MM.1S (cell line): ENCODE data around the gene ST7.

ENCODE experiments used
- EZH2 ChIP-seq: fragments of 300-600 bp; sonication (generic); optimal IDR thresholded peaks from 2 replicates; pipeline ENCODE3; 2017; ENCODE audit warnings: low read depth, mild to moderate bottlenecking, antibody characterized with exemption, low read length, mixed read lengths
- EZH2phosphoT487 ChIP-seq: fragments of 300-600 bp; sonication (generic); IDR thresholded peaks from 2 replicates; pipeline ENCODE4 v1.6.1; 2018; ENCODE audit warnings: antibody characterized with exemption, low read length
- TF ChIP-seq, protein P1 (sequence below): fragments of 300-600 bp; sonication (generic); IDR thresholded peaks from 2 replicates; pipeline ENCODE4 v1.5.1; 2016; ENCODE audit warnings: antibody characterized with exemption, low read length, mixed read lengths

DNA sequence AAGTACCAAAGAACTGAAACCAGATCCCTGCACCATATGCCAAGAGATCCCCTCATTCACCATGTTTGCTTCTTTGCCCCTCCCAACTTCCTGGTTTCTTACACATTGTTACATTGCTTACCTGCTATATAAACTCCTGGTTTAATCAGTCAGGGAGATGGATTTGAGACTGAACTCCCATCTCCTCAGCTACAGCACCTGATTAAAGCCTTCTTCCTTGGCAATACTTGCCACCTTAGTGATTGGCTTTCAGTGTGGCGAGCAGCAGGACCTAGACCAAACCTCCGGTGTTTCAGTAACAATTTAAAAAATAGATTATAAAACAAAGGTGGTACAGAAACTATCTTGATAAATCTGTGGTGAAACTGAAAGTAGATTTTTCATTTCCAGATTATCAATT lies 122.6 kb downstream of the ST7 start:
- TF ChIP-seq, protein P1, sequence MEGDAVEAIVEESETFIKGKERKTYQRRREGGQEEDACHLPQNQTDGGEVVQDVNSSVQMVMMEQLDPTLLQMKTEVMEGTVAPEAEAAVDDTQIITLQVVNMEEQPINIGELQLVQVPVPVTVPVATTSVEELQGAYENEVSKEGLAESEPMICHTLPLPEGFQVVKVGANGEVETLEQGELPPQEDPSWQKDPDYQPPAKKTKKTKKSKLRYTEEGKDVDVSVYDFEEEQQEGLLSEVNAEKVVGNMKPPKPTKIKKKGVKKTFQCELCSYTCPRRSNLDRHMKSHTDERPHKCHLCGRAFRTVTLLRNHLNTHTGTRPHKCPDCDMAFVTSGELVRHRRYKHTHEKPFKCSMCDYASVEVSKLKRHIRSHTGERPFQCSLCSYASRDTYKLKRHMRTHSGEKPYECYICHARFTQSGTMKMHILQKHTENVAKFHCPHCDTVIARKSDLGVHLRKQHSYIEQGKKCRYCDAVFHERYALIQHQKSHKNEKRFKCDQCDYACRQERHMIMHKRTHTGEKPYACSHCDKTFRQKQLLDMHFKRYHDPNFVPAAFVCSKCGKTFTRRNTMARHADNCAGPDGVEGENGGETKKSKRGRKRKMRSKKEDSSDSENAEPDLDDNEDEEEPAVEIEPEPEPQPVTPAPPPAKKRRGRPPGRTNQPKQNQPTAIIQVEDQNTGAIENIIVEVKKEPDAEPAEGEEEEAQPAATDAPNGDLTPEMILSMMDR = no peak
- TF ChIP-seq EZH2 (no peak), EZH2phosphoT487 (no peak)
